Adrenal gland (tissue), 12 donors: ENCODE measurements around the gene PDZRN3. TPM values are rescaled to one million over a fixed set of nuclear protein-coding genes. Genes with fewer than 3 reads are reported as not detected.

Experiments
- DNase-seq, 7 donors: peaks; one replicate each; pipeline ENCODE4 v3.0.0-alpha.2; 2019 to 2020
- H3K27ac ChIP-seq, 5 donors: fragments of 200-600 bp; sonication (generic) in 4 of 5; 1 replicate in 3 of 5; 2 replicates in 2 of 5; pipeline versions ENCODE4 v1.5.1 to v1.8.0; 2016 to 2020; ENCODE audit warnings: mild to moderate bottlenecking in 1 of 5
- H3K27me3 ChIP-seq: fragments of 200-600 bp; 2 replicates; pipeline ENCODE4 v1.8.0; 2021
- H3K36me3 ChIP-seq, 2 donors: fragments of 200-600 bp; replicated peaks in 1 of 2; 1 replicate in 1 of 2; 2 replicates in 1 of 2; pipeline versions ENCODE4 v1.5.1 to v1.8.0; 2018 to 2022
- H3K4me1 ChIP-seq, 2 donors: fragments of 200-600 bp; replicated peaks in 1 of 2; 1 replicate in 1 of 2; 2 replicates in 1 of 2; pipeline versions ENCODE4 v1.5.1 to v1.8.0; 2018 to 2021
- H3K4me3 ChIP-seq, 4 donors: fragments of 200-600 bp; sonication (generic) in 3 of 4; one replicate each; pipeline ENCODE4 v1.5.1; 2016 to 2018
- H3K9me3 ChIP-seq, 3 donors: fragments of 200-600 bp; sonication (generic) in 1 of 3; replicated peaks in 1 of 3; 1 replicate in 2 of 3; 2 replicates in 1 of 3; pipeline versions ENCODE4 v1.5.1 to v1.8.0; 2016 to 2021
- POLR2A ChIP-seq, 2 donors: fragments of 450-650 bp; IDR thresholded peaks; one replicate each; pipeline ENCODE4 v1.6.1; 2017; ENCODE audit warnings: antibody characterized with exemption in 2 of 2, mild to moderate bottlenecking in 2 of 2, moderate library complexity in 1 of 2
- WGBS, 4 donors: extraction: QIAGEN DNeasy Blood & Tissue Kit in 2 of 4; methylation state at CpG; one replicate each; pipeline versions ENCODE4 v1.1.5 to v1.1.7; 2013 to 2017; 5-methylcytosine and 5-hydroxymethylcytosine counted together
- intact Hi-C, 2 donors: fragments of 100-400 bp; cut with DNase I; formaldehyde crosslinking; loops; one replicate each; pipeline versions ENCODE4 v1.14.1 to v1.15.0; 2022 to 2023
- polyA plus RNA-seq, 3 donors: library from polyadenylated mRNA; stranded (reverse); fragments of 200-250 nt in 2 of 3; fragments of 350-450 nt in 1 of 3; fragmentation: Illumina TruSeq in 1 of 3; extraction: RNeasy Lipid Tissue Mini Kit (QIAGEN cat#74804) in 1 of 3; gene quantifications; one replicate each; pipeline ENCODE4 v1.2.3, GENCODE V29; 2013 to 2014
- total RNA-seq, 9 donors: library from RNA; depleted of rRNA in 4 of 9; stranded (reverse); fragments of >200 nt in 4 of 9; fragments of 120-200 nt in 1 of 9; fragmentation: NEBNext Ultra II Directional in 1 of 9; extraction: Animal tissue kit (Norgen Biotek cat#: 25700) in 1 of 9; gene quantifications; one replicate each; pipeline versions ENCODE4 v1.1.0 to v1.2.4, GENCODE V29; 2013 to 2023
- TF ChIP-seq, protein P1 (sequence below), 6 experiments: fragments of 450-650 bp in 4 of 6; fragments of 200-600 bp in 2 of 6; sonication (generic) in 1 of 6; IDR thresholded peaks; 1 replicate in 5 of 6; 2 replicates in 1 of 6; pipeline versions ENCODE4 v1.5.1 to v1.8.0; 2016 to 2021; ENCODE audit warnings: antibody characterized with exemption in 6 of 6, mild to moderate bottlenecking in 2 of 6, moderate library complexity in 1 of 6
- donor health status: healthy with polysubstance abuse.
- donor health status: Bipolar disorder and iron deficiency.
- donor health status: DM: yes; HTN: yes; CAD: no.
- donor health status: DM: no; HTN: no; CAD: no.
- donor health status: DM: no; HTN: no; CAD: no.
- donor health status: DM: yes; HTN: yes; CAD: no.

The PDZRN3 gene
- total and polyA plus RNA-seq, 12 donors = 11.5 to 126 (median 64.1) TPM

DNA sequence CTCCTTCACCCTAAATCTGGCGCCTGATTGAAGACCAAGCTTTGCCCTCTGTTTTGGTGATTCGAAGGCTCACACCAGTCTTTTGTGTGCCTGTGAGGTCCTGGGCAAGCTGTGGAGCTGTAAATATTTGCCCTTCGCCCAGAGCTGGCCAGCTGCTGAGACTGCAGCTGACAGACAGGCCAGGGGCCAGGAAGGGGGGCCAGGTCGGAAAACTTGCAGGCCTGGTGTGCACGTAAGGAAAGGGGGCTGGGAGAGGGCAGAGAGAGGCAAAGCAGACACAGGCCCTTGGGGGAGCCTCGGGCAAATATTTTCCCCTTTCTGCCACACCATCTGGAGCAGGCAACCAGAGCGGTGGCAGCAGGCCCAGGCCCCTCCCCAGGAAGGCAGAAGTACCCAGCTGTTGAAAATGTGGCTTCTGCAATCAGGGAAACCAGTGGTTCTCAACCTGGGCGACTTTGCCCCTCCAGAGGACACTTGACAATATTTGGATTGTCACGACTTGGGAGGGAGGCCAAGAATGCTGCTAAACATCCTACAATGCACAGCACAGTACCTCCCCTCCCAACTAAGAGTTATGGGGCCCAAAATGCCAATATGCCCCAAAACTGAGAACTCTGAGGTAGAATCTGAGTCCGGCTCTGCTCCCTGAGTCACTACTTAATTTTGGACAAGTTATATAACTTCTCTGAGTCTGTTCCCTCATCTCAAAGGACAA is 2.5 kb downstream of the PDZRN3 start:
- H3K36me3 ChIP-seq = no peaks in the 10 kb centered on the region
- peak; percentile 37 to 78 (median 65) for DNase-seq
- H3K9me3 ChIP-seq = no peaks in the 10 kb centered on the region
- peaks cover 9 to 24% of the 10 kb centered on the region in 2 donors for H3K4me1 ChIP-seq
- peak overlapping the region in 4 of 5 donors; percentile 8 to 86 (median 46) for H3K27ac ChIP-seq
- WGBS, 4 donors = 16 to 38% (median 23%) methylated on average over 8 to 10 of the region's 10 CpGs
- TF ChIP-seq POLR2A (IDR thresholded peaks at IDR 0.05) = peak in 1 of 2 donors; percentile 24
- TF ChIP-seq, protein P1, sequence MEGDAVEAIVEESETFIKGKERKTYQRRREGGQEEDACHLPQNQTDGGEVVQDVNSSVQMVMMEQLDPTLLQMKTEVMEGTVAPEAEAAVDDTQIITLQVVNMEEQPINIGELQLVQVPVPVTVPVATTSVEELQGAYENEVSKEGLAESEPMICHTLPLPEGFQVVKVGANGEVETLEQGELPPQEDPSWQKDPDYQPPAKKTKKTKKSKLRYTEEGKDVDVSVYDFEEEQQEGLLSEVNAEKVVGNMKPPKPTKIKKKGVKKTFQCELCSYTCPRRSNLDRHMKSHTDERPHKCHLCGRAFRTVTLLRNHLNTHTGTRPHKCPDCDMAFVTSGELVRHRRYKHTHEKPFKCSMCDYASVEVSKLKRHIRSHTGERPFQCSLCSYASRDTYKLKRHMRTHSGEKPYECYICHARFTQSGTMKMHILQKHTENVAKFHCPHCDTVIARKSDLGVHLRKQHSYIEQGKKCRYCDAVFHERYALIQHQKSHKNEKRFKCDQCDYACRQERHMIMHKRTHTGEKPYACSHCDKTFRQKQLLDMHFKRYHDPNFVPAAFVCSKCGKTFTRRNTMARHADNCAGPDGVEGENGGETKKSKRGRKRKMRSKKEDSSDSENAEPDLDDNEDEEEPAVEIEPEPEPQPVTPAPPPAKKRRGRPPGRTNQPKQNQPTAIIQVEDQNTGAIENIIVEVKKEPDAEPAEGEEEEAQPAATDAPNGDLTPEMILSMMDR (IDR thresholded peaks at IDR 0.05) = no peak
- H3K4me3 ChIP-seq = peak overlapping the region in 3 of 4 donors; percentile 10 to 68 (median 13)
- intact Hi-C loops = loop anchor here (5.0 to 10.0 kb wide), 2 partner anchors 107 to 225 kb away; no protein-coding TSS in a partner anchor
- no peaks in the 10 kb centered on the region for H3K27me3 ChIP-seq

DNA sequence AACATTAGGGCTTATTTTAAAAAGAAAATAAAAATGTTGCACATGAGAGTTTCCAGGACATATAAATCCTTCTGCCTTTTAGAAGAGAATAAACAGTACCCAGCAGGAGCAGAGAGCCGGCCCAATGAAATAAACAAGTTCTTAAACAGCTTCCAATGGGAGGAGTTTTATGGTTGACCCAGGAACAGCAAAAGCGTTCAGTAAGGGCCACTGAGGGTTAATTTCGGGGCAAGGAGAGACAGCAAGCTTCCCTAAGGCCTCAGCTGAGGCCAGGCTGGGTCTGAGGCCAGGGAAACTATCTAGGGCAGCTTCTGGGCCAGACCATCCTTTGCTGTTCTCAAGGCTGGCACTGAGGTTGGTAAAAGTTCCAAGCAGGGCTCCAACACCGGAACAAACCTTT is 3.4 kb downstream of the PDZRN3 start:
- WGBS, 4 donors = 11 to 29% (median 17%) methylated on average over 4 of the region's 4 CpGs
- TF ChIP-seq, protein P1 (IDR thresholded peaks at IDR 0.05) = no peak
- TF ChIP-seq POLR2A (IDR thresholded peaks at IDR 0.05) = no peak
- Histone ChIP-seq H3K9me3 (no peaks in the 10 kb centered on the region), H3K4me1 (peaks cover 9 to 24% of the 10 kb centered on the region in 2 donors), H3K27me3 (no peaks in the 10 kb centered on the region), H3K4me3 (peak overlapping the region in 1 of 4 donors; percentile 68), H3K36me3 (no peaks in the 10 kb centered on the region), H3K27ac (peak overlapping the region in 4 of 5 donors; percentile 8 to 86 (median 46))
- intact Hi-C loops = loop anchor here (5.0 to 10.0 kb wide), 2 partner anchors 107 to 226 kb away; no protein-coding TSS in a partner anchor
- DNase-seq = peak in 1 of 7 donors; percentile 23

DNA sequence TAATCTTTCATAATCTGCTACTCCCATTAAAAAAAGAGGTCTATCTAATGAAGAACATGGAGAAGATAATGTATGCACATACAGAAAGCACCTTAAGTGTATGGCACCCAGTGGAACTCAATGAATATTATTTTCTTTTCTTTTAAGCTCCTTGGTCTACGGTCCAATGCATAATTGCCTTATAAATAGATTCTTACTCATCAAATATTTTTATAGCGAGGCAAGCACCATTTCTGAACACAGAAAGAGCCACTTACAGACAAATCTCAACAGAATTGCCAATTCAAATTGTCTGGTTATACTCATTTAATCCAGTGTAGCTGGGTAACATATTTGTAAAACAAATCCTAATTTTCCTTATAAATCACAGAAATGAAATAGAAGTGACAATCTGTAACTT is 6.3 kb downstream of the PDZRN3 start:
- H3K27me3 ChIP-seq = no peaks in the 10 kb centered on the region
- no peaks in the 10 kb centered on the region for H3K36me3 ChIP-seq
- H3K4me3 ChIP-seq = no peak overlapping the region
- H3K9me3 ChIP-seq = no peaks in the 10 kb centered on the region
- peaks cover 9 to 31% of the 10 kb centered on the region in 2 donors for H3K4me1 ChIP-seq
- intact Hi-C loops = no loop called here
- DNase-seq = no peak
- H3K27ac ChIP-seq = no peak overlapping the region
- WGBS, 4 donors = 32 to 46% (median 42%) methylated on average over 2 of the region's 2 CpGs
- TF ChIP-seq, protein P1 (IDR thresholded peaks at IDR 0.05) = no peak
- TF ChIP-seq POLR2A (IDR thresholded peaks at IDR 0.05) = no peak

DNA sequence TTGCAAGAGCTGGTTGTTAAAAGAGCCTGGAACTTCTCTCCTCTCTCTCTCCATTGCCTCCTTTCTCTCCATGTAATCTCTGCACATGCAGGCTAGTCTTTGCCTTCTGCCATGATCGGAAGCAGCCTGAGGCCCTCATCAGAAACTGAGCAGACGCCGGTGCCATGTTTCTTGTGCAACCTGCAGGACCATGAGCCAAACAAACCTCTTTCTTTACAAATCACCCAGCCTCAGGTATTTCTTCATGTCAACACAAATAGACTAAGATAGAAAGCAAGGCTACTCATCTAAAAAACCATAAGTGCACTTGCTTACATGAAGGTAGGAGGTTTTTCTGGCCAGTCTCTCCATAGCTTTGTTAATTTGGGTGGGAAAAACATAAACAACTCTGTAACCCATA is 8.7 kb downstream of the PDZRN3 start:
- Histone ChIP-seq H3K27me3 (no peaks in the 10 kb centered on the region), H3K27ac (no peak overlapping the region), H3K4me1 (peaks cover under 1 to 29% of the 10 kb centered on the region in 2 donors), H3K36me3 (no peaks in the 10 kb centered on the region), H3K9me3 (no peaks in the 10 kb centered on the region), H3K4me3 (no peak overlapping the region)
- no peak for TF ChIP-seq POLR2A (IDR thresholded peaks at IDR 0.05)
- TF ChIP-seq, protein P1 (IDR thresholded peaks at IDR 0.05) = no peak
- 85 to 96% (median 91%) methylated on average over 3 of the region's 3 CpGs for whole genome bisulfite sequencing, 4 donors
- intact Hi-C loops = no loop called here
- DNase-seq = no peak
